H9 (cell line): Measurements from ENCODE around the gene PIM2. TPM values are rescaled to one million over a fixed set of nuclear protein-coding genes. Genes with fewer than 3 reads are reported as not detected.

Experiments used
- DNase-seq: peaks from one replicate; pipeline ENCODE4 v3.0.0-alpha.2; 2017
- H2AFZ ChIP-seq: one replicate; pipeline ENCODE4 v1.6.1; 2013; ENCODE audit warnings: mild to moderate bottlenecking, low read length, control low read depth, moderate library complexity
- H2AK5ac ChIP-seq: 2 replicates; pipeline ENCODE4 v1.6.1; 2013; ENCODE audit warnings: low read length, control low read depth, mixed read lengths; ENCODE audit not compliant: insufficient read length
- H2BK120ac ChIP-seq: one replicate; pipeline ENCODE4 v1.6.1; 2013; ENCODE audit warnings: low read depth, mild to moderate bottlenecking, low read length, control low read depth, inconsistent platforms; ENCODE audit not compliant: poor library complexity, severe bottlenecking
- H2BK12ac ChIP-seq: 2 replicates; pipeline ENCODE4 v1.6.1; 2013; ENCODE audit warnings: low read length, control low read depth, mixed read lengths, low read depth; ENCODE audit not compliant: insufficient read length
- H2BK15ac ChIP-seq: 2 replicates; pipeline ENCODE4 v1.6.1; 2013; ENCODE audit warnings: low read depth, low read length, control low read depth
- H2BK20ac ChIP-seq: one replicate; pipeline ENCODE4 v1.6.1; 2013; ENCODE audit warnings: low read depth, mild to moderate bottlenecking, low read length, control low read depth, inconsistent platforms; ENCODE audit not compliant: poor library complexity, severe bottlenecking
- H2BK5ac ChIP-seq: 2 replicates; pipeline ENCODE4 v1.6.1; 2013; ENCODE audit warnings: low read length, control low read depth, mixed read lengths; ENCODE audit not compliant: insufficient read length
- H3K14ac ChIP-seq: 2 replicates; pipeline ENCODE4 v1.6.1; 2013; ENCODE audit warnings: low read length, control low read depth; ENCODE audit not compliant: insufficient read depth
- H3K18ac ChIP-seq: 2 replicates; pipeline ENCODE4 v1.6.1; 2013; ENCODE audit warnings: low read depth, mild to moderate bottlenecking, mixed read lengths, low read length, control low read depth; ENCODE audit not compliant: insufficient read length
- H3K23ac ChIP-seq: 2 replicates; pipeline ENCODE4 v1.6.1; 2013; ENCODE audit warnings: low read length, control low read depth, mixed read lengths, low read depth; ENCODE audit not compliant: insufficient read length
- H3K23me2 ChIP-seq: 2 replicates; pipeline ENCODE4 v1.6.1; 2013; ENCODE audit warnings: low read depth, mild to moderate bottlenecking, mixed read lengths, low read length, control low read depth; ENCODE audit not compliant: insufficient read length, poor library complexity, severe bottlenecking
- H3K27ac ChIP-seq: 2 replicates; pipeline ENCODE4 v1.5.1; 2013; ENCODE audit warnings: low read length, control low read depth, mixed read lengths, low read depth; ENCODE audit not compliant: insufficient read length
- H3K27me3 ChIP-seq: 2 replicates; pipeline ENCODE4 v1.6.1; 2013; ENCODE audit warnings: low read length, control low read depth, inconsistent platforms; ENCODE audit not compliant: insufficient read depth
- H3K4ac ChIP-seq: 2 replicates; pipeline ENCODE4 v1.6.1; 2013; ENCODE audit warnings: low read depth, mild to moderate bottlenecking, control low read depth, inconsistent platforms, low read length, moderate library complexity
- H3K4me1 ChIP-seq: 2 replicates; pipeline ENCODE4 v1.6.1; 2013; ENCODE audit warnings: low read length, control low read depth, inconsistent platforms; ENCODE audit not compliant: insufficient read depth
- H3K4me2 ChIP-seq: 2 replicates; pipeline ENCODE4 v1.6.1; 2013; ENCODE audit warnings: low read length, control low read depth, mixed read lengths; ENCODE audit not compliant: insufficient read length, insufficient read depth
- H3K56ac ChIP-seq: 2 replicates; pipeline ENCODE4 v1.6.1; 2013; ENCODE audit warnings: low read depth, mild to moderate bottlenecking, mixed read lengths, low read length, control low read depth; ENCODE audit not compliant: insufficient read length
- H3K79me1 ChIP-seq: 2 replicates; pipeline ENCODE4 v1.6.1; 2013; ENCODE audit warnings: low read depth, mild to moderate bottlenecking, moderate library complexity, low read length, control low read depth, inconsistent platforms; ENCODE audit not compliant: insufficient read depth, poor library complexity, severe bottlenecking
- H3K79me2 ChIP-seq: 2 replicates; pipeline ENCODE4 v1.6.1; 2013; ENCODE audit warnings: low read length, control low read depth, inconsistent platforms; ENCODE audit not compliant: insufficient read depth
- H3K9ac ChIP-seq: 2 replicates; pipeline ENCODE4 v1.6.1; 2013; ENCODE audit warnings: low read length, control low read depth, mixed read lengths; ENCODE audit not compliant: insufficient read length; ENCODE audit errors: extremely low read depth
- H3K9me3 ChIP-seq: one replicate; pipeline ENCODE4 v1.6.1; 2013; ENCODE audit warnings: low read depth, low read length, inconsistent platforms; ENCODE audit not compliant: control insufficient read depth
- H3T11ph ChIP-seq: one replicate; pipeline ENCODE4 v1.6.1; 2013; ENCODE audit warnings: mild to moderate bottlenecking, low read length, control low read depth, inconsistent platforms
- H4K20me1 ChIP-seq: one replicate; pipeline ENCODE4 v1.6.1; 2013; ENCODE audit not compliant: control insufficient read depth, insufficient read length, insufficient read depth
- H4K5ac ChIP-seq: 2 replicates; pipeline ENCODE4 v1.6.1; 2013; ENCODE audit warnings: low read depth, mild to moderate bottlenecking, mixed read lengths, low read length, control low read depth; ENCODE audit not compliant: insufficient read length
- H4K8ac ChIP-seq: replicated peaks from 2 replicates; pipeline ENCODE4 v1.6.1; 2013; ENCODE audit warnings: low read length, control low read depth, mixed read lengths, low read depth; ENCODE audit not compliant: insufficient read length
- H4K91ac ChIP-seq: 2 replicates; pipeline ENCODE4 v1.6.1; 2013; ENCODE audit warnings: low read depth, mild to moderate bottlenecking, moderate library complexity, mixed read lengths, low read length, control low read depth; ENCODE audit not compliant: insufficient read length
- H3K27ac Mint-ChIP-seq, 3 experiments: 2 replicates in 2 of 3; 3 replicates in 1 of 3; pipeline ENCODE4 v1.8.0; 2020 to 2021; ENCODE audit warnings: mixed read lengths in 3 of 3, mild to moderate bottlenecking in 1 of 3, moderate library complexity in 1 of 3
- H3K27me3 Mint-ChIP-seq: 2 replicates; pipeline ENCODE4 v1.8.0; 2021; ENCODE audit warnings: low read depth, mild to moderate bottlenecking, moderate library complexity, mixed read lengths
- H3K36me3 Mint-ChIP-seq, 3 experiments: 2 replicates in 2 of 3; 3 replicates in 1 of 3; pipeline ENCODE4 v1.8.0; 2020 to 2021; ENCODE audit warnings: low read depth in 3 of 3, mixed read lengths in 3 of 3; ENCODE audit not compliant: insufficient read depth in 1 of 3
- H3K4me1 Mint-ChIP-seq, 2 experiments: 2 replicates each; pipeline ENCODE4 v1.8.0; 2020; ENCODE audit warnings: mixed read lengths in 2 of 2
- H3K4me3 Mint-ChIP-seq, 2 experiments: 2 replicates in 1 of 2; 3 replicates in 1 of 2; pipeline ENCODE4 v1.8.0; 2020 to 2021; ENCODE audit warnings: mild to moderate bottlenecking in 2 of 2, mixed read lengths in 2 of 2, moderate library complexity in 1 of 2
- H3K9me3 Mint-ChIP-seq, 2 experiments: 2 replicates in 1 of 2; 3 replicates in 1 of 2; pipeline ENCODE4 v1.8.0; 2020; ENCODE audit warnings: mild to moderate bottlenecking in 2 of 2, mixed read lengths in 2 of 2, moderate library complexity in 1 of 2
- WGBS: extraction: QIAGEN DNeasy Blood & Tissue Kit; methylation state at CpG from one replicate; pipeline ENCODE4 v1.1.7; 2013; ENCODE audit warnings: missing lambda C conversion rate, low lambda C conversion rate, mixed read lengths; ENCODE audit not compliant: insufficient read length; ENCODE audit errors: extremely low coverage; 5-methylcytosine and 5-hydroxymethylcytosine counted together
- total RNA-seq: library from RNA; stranded (reverse); gene quantifications from 2 replicates; pipeline ENCODE4 v1.2.1, GENCODE V29; 2021
- TF ChIP-seq, protein P1 (sequence below): fragments of 200-600 bp; sonication (generic); conservative IDR thresholded peaks from 3 replicates; pipeline ENCODE4 v1.8.0; 2021; ENCODE audit warnings: antibody characterized with exemption, mild to moderate bottlenecking

The PIM2 gene
- total RNA-seq, 1 experiment from 2014 or later, result 163 TPM

DNA sequence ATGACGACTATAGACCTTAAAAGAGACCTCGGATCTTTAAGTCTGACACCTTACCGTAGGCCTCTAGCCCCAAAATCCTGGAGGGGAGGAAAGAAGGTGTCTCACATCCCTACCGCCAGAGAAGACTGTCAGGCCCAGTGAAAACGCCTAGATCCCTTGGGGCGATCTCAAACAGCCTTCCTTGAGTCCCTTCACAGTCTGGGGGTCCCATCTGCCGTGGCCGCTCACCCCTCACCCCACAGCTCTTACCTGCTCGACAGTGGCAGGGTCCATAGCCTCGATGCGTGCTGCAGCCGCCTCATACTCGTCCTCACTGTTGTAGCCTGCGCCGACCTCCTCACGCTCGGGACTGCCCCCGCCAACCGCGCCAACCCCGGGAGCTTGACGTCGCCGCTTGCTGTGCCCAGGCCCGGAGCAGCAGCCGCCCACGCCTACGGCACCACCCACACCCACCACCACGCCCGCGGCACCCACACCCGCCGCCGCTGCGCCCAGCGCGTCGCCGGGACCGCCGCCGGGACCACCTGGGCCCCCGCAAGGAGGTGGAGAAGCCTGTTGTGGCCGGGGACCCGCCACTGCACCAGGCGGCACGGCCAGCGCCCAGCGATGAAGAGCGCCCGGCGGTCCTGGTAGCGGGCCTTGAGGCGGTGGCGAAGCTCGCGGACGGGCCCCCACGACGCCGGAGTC, 38.0 kb upstream of the PIM2 start:
- H4K91ac ChIP-seq, result no peak overlapping the region
- no peak overlapping the region for H2BK12ac ChIP-seq
- H3K27me3 Mint-ChIP-seq, result peaks cover 1% of the 10 kb centered on the region
- H3K9ac ChIP-seq, result peak overlapping the region; percentile 91
- H2BK20ac ChIP-seq, result no peak overlapping the region
- H2BK120ac ChIP-seq, result no peak overlapping the region
- peak overlapping the region; percentile 40 to 90 (median 89); a peak in 3 of 7 replicates for H3K27ac Mint-ChIP-seq
- peaks cover 2% of the 10 kb centered on the region; the same call in 1 of the 2 replicates for H3K4me1 ChIP-seq
- no peak for DNase-seq
- no peak overlapping the region for H2AK5ac ChIP-seq
- no peaks in the 10 kb centered on the region for H3K27me3 ChIP-seq
- H3K14ac ChIP-seq, result peak overlapping the region; percentile 85
- peaks cover 10 to 59% (median 26%) of the 10 kb centered on the region in 3 experiments for H3K36me3 Mint-ChIP-seq
- no peak overlapping the region for H2AFZ ChIP-seq
- no CpG with 5 or more reads among the region's 61 CpGs for WGBS
- no peak overlapping the region for H3T11ph ChIP-seq
- TF ChIP-seq, protein P1, sequence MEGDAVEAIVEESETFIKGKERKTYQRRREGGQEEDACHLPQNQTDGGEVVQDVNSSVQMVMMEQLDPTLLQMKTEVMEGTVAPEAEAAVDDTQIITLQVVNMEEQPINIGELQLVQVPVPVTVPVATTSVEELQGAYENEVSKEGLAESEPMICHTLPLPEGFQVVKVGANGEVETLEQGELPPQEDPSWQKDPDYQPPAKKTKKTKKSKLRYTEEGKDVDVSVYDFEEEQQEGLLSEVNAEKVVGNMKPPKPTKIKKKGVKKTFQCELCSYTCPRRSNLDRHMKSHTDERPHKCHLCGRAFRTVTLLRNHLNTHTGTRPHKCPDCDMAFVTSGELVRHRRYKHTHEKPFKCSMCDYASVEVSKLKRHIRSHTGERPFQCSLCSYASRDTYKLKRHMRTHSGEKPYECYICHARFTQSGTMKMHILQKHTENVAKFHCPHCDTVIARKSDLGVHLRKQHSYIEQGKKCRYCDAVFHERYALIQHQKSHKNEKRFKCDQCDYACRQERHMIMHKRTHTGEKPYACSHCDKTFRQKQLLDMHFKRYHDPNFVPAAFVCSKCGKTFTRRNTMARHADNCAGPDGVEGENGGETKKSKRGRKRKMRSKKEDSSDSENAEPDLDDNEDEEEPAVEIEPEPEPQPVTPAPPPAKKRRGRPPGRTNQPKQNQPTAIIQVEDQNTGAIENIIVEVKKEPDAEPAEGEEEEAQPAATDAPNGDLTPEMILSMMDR, result no peak
- H3K18ac ChIP-seq, result no peak overlapping the region
- H4K20me1 ChIP-seq, result peaks cover 3% of the 10 kb centered on the region
- H3K79me1 ChIP-seq, result peaks cover 18% of the 10 kb centered on the region
- no peak overlapping the region for H4K5ac ChIP-seq
- H3K4me3 Mint-ChIP-seq, result peak overlapping the region; percentile 78 to 85
- H4K8ac ChIP-seq, result no peak overlapping the region
- no peak overlapping the region for H3K56ac ChIP-seq
- peaks cover 79 to 80% of the 10 kb centered on the region in 2 experiments for H3K9me3 Mint-ChIP-seq
- H3K27ac ChIP-seq, result no peak overlapping the region
- H2BK15ac ChIP-seq, result no peak overlapping the region
- no peak overlapping the region for H2BK5ac ChIP-seq
- H3K9me3 ChIP-seq, result no peaks in the 10 kb centered on the region
- peaks cover 0 to 15% of the 10 kb centered on the region in 2 experiments; a peak in 2 of 4 replicates for H3K4me1 Mint-ChIP-seq
- H3K4ac ChIP-seq, result no peak overlapping the region
- peak overlapping the region; percentile 86 for H3K4me2 ChIP-seq
- no peak overlapping the region for H3K23ac ChIP-seq
- H3K23me2 ChIP-seq, result peaks cover 6% of the 10 kb centered on the region
- peaks cover 26% of the 10 kb centered on the region; the same call in 1 of the 2 replicates for H3K79me2 ChIP-seq
